Skeletal muscle tissue (tissue), 4 donors: ENCODE measurements around the gene EIF1. TPM values are rescaled to one million over a fixed set of nuclear protein-coding genes. Genes with fewer than 3 reads are reported as not detected.
"Not testable (repeated sequence)": the region's sequence is repeated elsewhere in the genome, so short reads cannot be mapped to it uniquely, and the experiment has no call there.

Experiments used
- H3K27ac ChIP-seq: one replicate; pipeline ENCODE4 v1.7.0; 2013; ENCODE audit warnings: mild to moderate bottlenecking, low read depth, low read length, inconsistent platforms
- H3K27me3 ChIP-seq, 3 donors: one replicate each; pipeline ENCODE4 v1.7.0; 2013; ENCODE audit warnings: low read length in 3 of 3; ENCODE audit not compliant: control insufficient read depth in 3 of 3, insufficient read depth in 3 of 3
- H3K36me3 ChIP-seq, 3 donors: one replicate each; pipeline ENCODE4 v1.7.0; 2013; ENCODE audit warnings: low read length in 3 of 3; ENCODE audit not compliant: control insufficient read depth in 3 of 3, insufficient read depth in 3 of 3
- H3K4me1 ChIP-seq, 3 donors: one replicate each; pipeline ENCODE4 v1.7.0; 2013; ENCODE audit warnings: low read length in 3 of 3, mild to moderate bottlenecking in 3 of 3; ENCODE audit not compliant: control insufficient read depth in 3 of 3, insufficient read depth in 3 of 3
- H3K4me3 ChIP-seq, 3 donors: one replicate each; pipeline ENCODE4 v1.7.0; 2013; ENCODE audit warnings: low read length in 3 of 3
- H3K9ac ChIP-seq, 3 donors: one replicate each; pipeline ENCODE4 v1.7.0; 2013; ENCODE audit warnings: low read length in 3 of 3, mild to moderate bottlenecking in 3 of 3, moderate library complexity in 2 of 3, low read depth in 1 of 3
- H3K9me3 ChIP-seq, 3 donors: one replicate each; pipeline ENCODE4 v1.7.0; 2013; ENCODE audit warnings: low read length in 3 of 3; ENCODE audit not compliant: control insufficient read depth in 3 of 3
- total RNA-seq: library from RNA; depleted of rRNA; stranded (reverse); fragments of >200 nt; gene quantifications from one replicate; pipeline ENCODE4 v1.2.3, GENCODE V29; 2014
- donor health status: Osteomylitis.

The EIF1 gene
- total RNA-seq, 1 donor from 2014 or later, result 100 TPM

GRCh38 chr17:41679740-41680425 lies 8.8 kb upstream of the EIF1 start:
- Histone ChIP-seq H3K9me3 (no peaks in the 10 kb centered on the region), H3K36me3 (no peaks in the 10 kb centered on the region), H3K27me3 (peaks cover 0 to 7% (median 3%) of the 10 kb centered on the region in 3 donors), H3K27ac (no peak overlapping the region), H3K4me1 (no peaks in the 10 kb centered on the region), H3K4me3 (no peak overlapping the region), H3K9ac (no peak overlapping the region)

- peaks cover 0 to 7% (median 3%) of the 10 kb centered on the region in 3 donors for H3K27me3 ChIP-seq
- no peak overlapping the region for H3K27ac ChIP-seq
- no peak overlapping the region for H3K4me3 ChIP-seq
- no peaks in the 10 kb centered on the region for H3K9me3 ChIP-seq
- H3K36me3 ChIP-seq, result no peaks in the 10 kb centered on the region
- no peaks in the 10 kb centered on the region for H3K4me1 ChIP-seq
- H3K9ac ChIP-seq, result no peak overlapping the region
These were observed 8.2 kb upstream of the EIF1 start for GRCh38 chr17:41680426-41681040.

GRCh38 chr17:41681776-41682175 lies 6.9 kb upstream of the EIF1 start:
- no peaks in the 10 kb centered on the region for H3K36me3 ChIP-seq
- peaks cover 0 to 7% (median 0%) of the 10 kb centered on the region in 3 donors for H3K27me3 ChIP-seq
- no peak overlapping the region for H3K9ac ChIP-seq
- no peaks in the 10 kb centered on the region for H3K4me1 ChIP-seq
- H3K4me3 ChIP-seq, result no peak overlapping the region
- H3K9me3 ChIP-seq, result no peaks in the 10 kb centered on the region
- no peak overlapping the region for H3K27ac ChIP-seq

- no peaks in the 10 kb centered on the region for H3K36me3 ChIP-seq
- peaks cover under 1% of the 10 kb centered on the region in 3 donors for H3K4me1 ChIP-seq
- no peak overlapping the region for H3K27ac ChIP-seq
- no peak overlapping the region for H3K9ac ChIP-seq
- H3K4me3 ChIP-seq, result no peak overlapping the region
- peaks cover 0 to 7% (median 0%) of the 10 kb centered on the region in 3 donors for H3K27me3 ChIP-seq
- no peaks in the 10 kb centered on the region for H3K9me3 ChIP-seq
These were observed 6.1 kb upstream of the EIF1 start for GRCh38 chr17:41682631-41683030.

- Histone ChIP-seq H3K4me3 (no peak overlapping the region), H3K9me3 (no peaks in the 10 kb centered on the region), H3K4me1 (peaks cover 3 to 7% (median 4%) of the 10 kb centered on the region in 3 donors), H3K36me3 (no peaks in the 10 kb centered on the region), H3K27me3 (peaks cover 0 to 2% (median 0%) of the 10 kb centered on the region in 3 donors), H3K9ac (no peak overlapping the region), H3K27ac (no peak overlapping the region)
These were observed 5.2 kb upstream of the EIF1 start for GRCh38 chr17:41683441-41684007.

GRCh38 chr17:41684035-41684434 lies 4.7 kb upstream of the EIF1 start:
- Histone ChIP-seq H3K27me3 (no peaks in the 10 kb centered on the region), H3K36me3 (no peaks in the 10 kb centered on the region), H3K27ac (no peak overlapping the region), H3K4me1 (peaks cover 3 to 7% (median 4%) of the 10 kb centered on the region in 3 donors), H3K9me3 (no peaks in the 10 kb centered on the region), H3K9ac (no peak overlapping the region), H3K4me3 (no peak overlapping the region)

- not testable (repeated sequence) for H3K9ac ChIP-seq, H3K9me3 ChIP-seq, H3K27ac ChIP-seq
These were observed 2.9 kb upstream of the EIF1 start for GRCh38 chr17:41685753-41686152.

GRCh38 chr17:41686281-41686680 lies 2.4 kb upstream of the EIF1 start:
- H3K36me3 ChIP-seq, result peaks cover 18 to 19% (median 18%) of the 10 kb centered on the region in 3 donors
- no peak overlapping the region for H3K4me3 ChIP-seq
- H3K4me1 ChIP-seq, result peaks cover 19 to 22% (median 22%) of the 10 kb centered on the region in 3 donors
- H3K27me3 ChIP-seq, result no peaks in the 10 kb centered on the region
- no peak overlapping the region for H3K27ac ChIP-seq
- H3K9me3 ChIP-seq, result no peaks in the 10 kb centered on the region
- no peak overlapping the region for H3K9ac ChIP-seq

More at GRCh38 chr17:41685753-41686152, 2.9 kb upstream of the EIF1 start:
- peaks cover 13 to 14% (median 13%) of the 10 kb centered on the region in 3 donors for H3K36me3 ChIP-seq
- H3K4me3 ChIP-seq, H3K27me3 ChIP-seq: not testable (repeated sequence)
- peaks cover 13 to 17% (median 16%) of the 10 kb centered on the region in 3 donors for H3K4me1 ChIP-seq

- H3K4me1 ChIP-seq, result peaks cover 24 to 34% (median 30%) of the 10 kb centered on the region in 3 donors
- peak overlapping the region; percentile 100 for H3K27ac ChIP-seq
- H3K27me3 ChIP-seq, result no peaks in the 10 kb centered on the region
- H3K9me3 ChIP-seq, result no peaks in the 10 kb centered on the region
- H3K9ac ChIP-seq, result peak overlapping the region; percentile 87 to 95 (median 89)
- H3K36me3 ChIP-seq, result peaks cover 36% of the 10 kb centered on the region in 3 donors
- H3K4me3 ChIP-seq, result peak overlapping the region; percentile 83 to 91 (median 85)
These were observed 651 bp upstream of the EIF1 start for GRCh38 chr17:41687828-41688640.
